Measurements from ENCODE around the gene FADS1.

GRCh38 chr11:61860054-61860903 is 43.5 kb upstream of the FADS1 start:
- TF ChIP-seq CTCF (IDR thresholded peaks at IDR 0.05) (no peak), POLR2AphosphoS5 (IDR thresholded peaks at IDR 0.05) (no peak)

All from stomach (tissue), 4 donors.